ENCODE results near the gene CABS1.

CABS1 gene

GRCh38 chr4:70334681-70335080, at the start of gene CABS1:
Gene CABS1, plus strand, starts transcription at chr4:70334981. Its CDS starts 59 bp downstream, at chr4:70335040.
- DNase-seq (ENCODE audit: low spot score), result no peak

DNA sequence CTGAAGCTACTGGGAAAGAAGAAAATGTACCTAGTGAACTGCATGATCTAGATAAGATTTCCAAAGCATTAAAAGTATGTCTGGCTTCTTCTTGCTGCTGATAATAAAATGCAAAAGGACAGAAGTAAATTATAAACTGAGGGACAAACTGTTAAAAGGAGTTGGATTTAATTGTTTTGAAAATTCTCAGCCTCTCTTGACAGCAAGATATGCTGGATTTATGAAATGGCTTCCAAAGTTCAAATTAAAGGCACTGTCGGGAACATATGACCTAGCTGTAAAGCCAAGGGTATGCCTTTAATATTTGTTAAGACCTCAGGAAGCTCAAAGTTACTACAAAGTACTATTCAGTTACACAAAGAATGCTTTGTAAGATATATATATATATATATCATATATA, 46.1 kb upstream of the CABS1 start:
- DNase-seq (ENCODE audit: low spot score), result no peak

DNA sequence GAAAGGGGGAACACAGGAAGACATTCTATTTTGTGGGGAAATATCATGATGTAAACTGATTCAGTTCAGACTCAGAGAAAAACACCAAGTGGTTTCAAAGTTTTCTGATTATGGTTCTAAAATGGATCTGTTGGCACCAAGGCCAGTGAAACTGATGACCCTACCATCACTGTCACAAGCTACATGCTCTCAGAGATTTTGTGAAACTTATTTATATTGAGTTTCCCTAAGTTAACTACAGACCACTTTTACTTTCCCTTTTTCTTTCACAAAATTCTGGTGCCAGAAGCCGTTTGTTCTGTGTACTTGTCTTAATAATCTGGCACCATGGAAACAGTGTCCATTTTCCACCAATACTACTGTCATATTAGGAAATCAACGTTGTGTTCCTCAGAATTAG, 43.4 kb upstream of the CABS1 start:
- DNase-seq (ENCODE audit: low spot score), result no peak

GRCh38 chr4:70297576-70297975, 37.2 kb upstream of the CABS1 start:
- DNase-seq (ENCODE audit: low spot score), result no peak

GRCh38 chr4:70298051-70298450, 36.7 kb upstream of the CABS1 start:
- no peak for DNase-seq (ENCODE audit: low spot score)

DNA sequence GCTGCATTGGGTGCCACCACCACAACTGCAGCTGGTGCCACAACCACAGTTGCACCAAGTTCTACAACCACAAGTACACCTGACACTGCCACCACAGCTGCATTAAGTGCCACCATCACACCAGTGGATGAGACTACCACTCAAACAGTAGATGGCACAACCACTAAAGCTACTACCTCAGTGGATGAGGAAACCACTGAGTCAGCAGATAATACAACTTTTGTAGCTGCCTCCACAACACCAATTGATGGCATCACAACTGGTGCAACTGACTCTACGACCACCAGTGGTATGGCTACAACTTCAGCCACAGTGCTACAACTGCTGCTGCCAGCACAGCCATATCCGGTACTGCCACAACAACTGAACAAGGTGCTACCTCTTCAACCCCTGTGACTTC, 35.1 kb upstream of the CABS1 start:
- no peak for DNase-seq (ENCODE audit: low spot score)

DNA sequence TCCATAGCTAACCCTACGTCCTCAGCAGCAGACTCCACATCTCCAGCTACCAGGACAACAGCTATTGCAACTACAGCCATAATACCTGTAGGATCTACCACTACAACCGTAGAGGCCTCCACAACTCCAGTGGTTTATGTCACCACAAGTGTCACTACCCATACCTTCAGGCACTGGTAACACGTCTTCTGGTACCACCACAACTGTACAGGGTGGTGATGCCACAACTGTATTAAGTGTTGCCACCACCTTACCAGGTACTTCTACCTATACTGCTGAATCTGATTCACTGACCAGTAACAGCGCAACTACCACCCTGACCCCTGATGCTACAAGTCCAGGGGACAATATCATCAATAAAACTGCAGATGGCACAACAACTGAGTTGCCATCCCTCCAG, 34.6 kb upstream of the CABS1 start:
- no peak for DNase-seq (ENCODE audit: low spot score)

- no peak for DNase-seq (ENCODE audit: low spot score)
These were observed 31.7 kb upstream of the CABS1 start for GRCh38 chr4:70303090-70303489.

- no peak for DNase-seq (ENCODE audit: low spot score)
These were observed 29.2 kb upstream of the CABS1 start for GRCh38 chr4:70305601-70306000.

DNA sequence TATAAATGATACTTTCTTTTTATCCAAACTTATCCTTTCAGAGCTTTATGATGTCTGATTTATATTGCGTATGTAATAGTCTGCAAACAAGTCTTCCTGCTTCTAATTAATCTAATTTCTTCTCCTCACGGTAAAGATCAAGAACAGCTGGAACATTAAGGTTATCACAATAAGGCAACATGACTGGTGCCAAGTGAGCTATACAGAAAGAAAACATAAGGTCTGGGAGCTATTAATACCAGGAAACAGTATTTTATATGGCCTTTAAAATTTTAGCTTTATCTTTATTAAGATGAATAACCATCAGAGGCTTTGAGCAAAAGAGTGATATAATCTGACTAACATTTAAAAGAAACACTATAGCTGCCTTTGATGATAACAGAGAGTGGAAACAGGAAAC, 28.7 kb upstream of the CABS1 start:
- DNase-seq (ENCODE audit: low spot score), result no peak

DNA sequence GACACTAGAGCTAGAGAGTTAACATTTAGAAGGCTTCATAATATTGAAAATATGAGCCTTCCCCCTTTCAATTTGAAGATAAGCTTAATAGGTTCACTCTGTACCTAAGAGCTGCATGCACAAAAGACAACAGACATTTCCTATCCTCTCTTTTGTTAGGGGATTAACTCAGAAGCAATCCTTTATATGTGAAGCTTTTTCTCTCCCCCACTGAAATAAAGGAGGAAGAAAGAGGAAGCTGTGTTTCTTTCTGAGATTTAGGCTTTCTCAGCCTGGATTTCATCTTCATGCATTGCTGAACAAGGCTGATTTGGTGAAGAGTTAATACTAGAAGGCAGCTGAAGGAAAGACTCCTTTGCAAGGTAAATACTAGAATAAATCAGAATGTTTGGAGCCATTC, 21.0 kb upstream of the CABS1 start:
- no peak for DNase-seq (ENCODE audit: low spot score)

DNA sequence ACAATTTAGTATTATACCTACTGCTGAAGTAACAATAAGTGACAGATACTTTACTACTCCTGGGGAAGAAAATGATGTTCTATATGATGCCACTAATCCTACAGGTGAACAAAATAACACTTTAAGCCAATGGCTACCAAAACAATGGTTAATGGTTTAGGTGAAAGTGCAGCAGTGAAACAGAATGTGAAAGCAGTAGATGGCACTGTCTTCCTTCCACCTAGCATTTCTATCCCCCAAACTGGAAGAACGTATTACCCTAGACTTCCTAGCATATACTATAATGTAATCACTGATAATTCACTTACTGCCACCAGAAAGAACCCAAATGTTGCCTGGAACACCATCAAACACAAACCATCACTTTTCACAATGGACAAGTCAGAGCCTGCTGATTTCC, 18.9 kb upstream of the CABS1 start:
- DNase-seq (ENCODE audit: low spot score), result no peak

DNA sequence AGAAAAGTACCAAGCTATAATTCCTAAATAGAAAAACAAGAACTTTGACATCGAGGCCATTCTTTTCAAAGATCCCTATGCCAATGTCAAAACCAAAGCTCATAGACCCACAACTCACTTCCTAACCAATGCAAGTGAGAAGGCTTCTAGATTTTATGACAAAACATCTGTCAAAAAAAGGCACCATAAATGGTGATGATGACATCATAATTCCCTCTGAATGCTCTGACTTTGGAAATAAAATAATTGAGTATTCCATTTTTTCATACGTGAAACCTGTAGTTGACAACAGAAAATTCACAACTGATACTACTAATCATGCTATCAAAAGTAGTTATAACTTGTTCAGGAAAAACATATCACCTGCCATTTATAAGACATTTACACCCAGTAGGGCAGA, 8.7 kb upstream of the CABS1 start:
- DNase-seq (ENCODE audit: low spot score), result no peak

- DNase-seq (ENCODE audit: low spot score), result no peak
These were observed 1.3 kb downstream of the CABS1 start for GRCh38 chr4:70336043-70336442.

GRCh38 chr4:70337886-70338420, 3.2 kb downstream of the CABS1 start:
- no peak for DNase-seq (ENCODE audit: low spot score)

GRCh38 chr4:70356185-70356584, 21.4 kb downstream of the CABS1 start:
- DNase-seq (ENCODE audit: low spot score), result no peak

DNA sequence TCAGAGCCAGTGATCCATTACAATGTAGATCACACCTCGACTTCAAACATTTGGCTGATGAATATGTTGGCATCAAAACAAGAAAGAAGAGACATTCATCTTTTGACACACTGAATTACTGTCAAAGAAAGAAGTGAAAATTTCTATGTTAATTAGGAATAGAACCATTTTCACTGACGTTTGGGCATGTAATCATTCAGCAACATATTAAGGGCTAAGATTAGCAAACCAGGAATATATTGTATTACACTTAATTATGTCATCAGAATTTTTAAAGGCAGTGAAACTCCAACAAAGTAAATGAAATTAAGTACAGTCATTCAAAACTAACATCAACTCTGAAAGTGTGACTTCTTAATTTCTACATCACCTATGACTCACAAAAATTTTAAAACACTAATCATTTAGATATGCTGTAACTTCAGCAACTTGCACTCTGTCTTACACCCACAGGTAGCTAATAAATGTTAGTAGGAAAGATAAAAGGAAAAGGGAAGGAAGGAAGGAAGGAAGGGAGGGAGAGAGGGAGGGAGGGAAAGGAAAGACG, 24.4 kb downstream of the CABS1 start:
- no peak for DNase-seq (ENCODE audit: low spot score)

DNA sequence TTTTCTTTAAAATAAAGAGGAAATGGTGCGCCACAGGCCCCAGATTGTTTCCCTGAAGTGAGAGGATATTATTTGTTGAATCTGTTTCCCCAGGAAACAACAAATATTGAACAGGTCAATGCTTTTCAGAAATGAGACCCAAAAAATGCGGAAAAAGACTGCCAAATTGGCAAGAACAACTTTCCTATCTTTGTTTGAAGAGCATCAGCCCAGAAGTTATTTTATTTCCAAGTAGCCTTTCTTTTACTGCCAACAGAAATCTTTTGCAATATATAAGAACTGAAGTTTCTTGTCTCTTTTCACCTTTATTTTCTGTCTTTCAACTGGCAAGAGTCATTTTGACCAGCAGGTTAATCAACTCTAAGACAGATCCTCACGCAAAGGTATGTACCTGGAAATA, 25.7 kb downstream of the CABS1 start, which contains the start of gene SMR3A:
Gene SMR3A, plus strand, starts transcription at position 301 of the 400 bp plus-strand sequence. CDS start 1,356 bp downstream, outside the sequence.
- no peak for DNase-seq (ENCODE audit: low spot score)

DNA sequence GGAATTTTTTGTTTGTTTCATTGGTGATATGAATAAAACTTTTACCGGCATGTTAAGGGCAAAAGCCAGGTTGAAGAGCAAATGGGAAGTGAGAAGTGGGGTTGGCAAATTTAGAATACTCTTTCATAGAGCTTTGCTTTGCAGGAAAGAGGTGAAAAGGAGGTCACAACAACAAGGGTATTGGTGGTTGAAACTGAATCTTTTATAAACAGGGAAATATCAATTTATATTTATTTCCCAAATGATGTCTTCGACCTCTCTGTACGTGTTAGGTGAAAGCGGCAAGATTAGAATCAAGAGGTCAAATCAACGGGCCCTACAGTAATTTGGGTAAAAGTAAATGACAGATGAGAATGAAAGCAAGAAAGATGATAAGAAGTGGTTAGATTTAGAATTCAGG, 29.2 kb downstream of the CABS1 start:
- no peak for DNase-seq (ENCODE audit: low spot score)

DNA sequence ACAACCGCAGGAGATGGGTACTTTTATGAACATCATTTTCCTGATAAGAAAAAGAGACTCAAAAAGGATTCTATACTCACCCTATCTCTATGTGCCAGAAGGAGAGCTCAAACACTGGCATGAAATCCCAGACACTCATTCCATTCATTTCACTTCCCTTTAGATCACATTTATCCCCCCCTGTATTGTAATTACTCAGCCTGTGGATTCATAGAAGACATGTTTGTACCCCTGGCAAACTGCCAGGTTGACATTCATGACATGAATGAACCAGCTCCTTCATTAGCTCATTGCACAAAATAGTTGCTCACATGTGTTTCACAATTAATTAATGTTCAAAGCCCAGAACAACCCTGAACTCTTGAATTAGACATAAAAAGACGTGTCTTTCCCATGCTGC, 30.7 kb downstream of the CABS1 start:
- DNase-seq (ENCODE audit: low spot score), result no peak

- no peak for DNase-seq (ENCODE audit: low spot score)
These were observed 33.0 kb downstream of the CABS1 start for GRCh38 chr4:70367813-70368212.

GRCh38 chr4:70371987-70372386, 37.2 kb downstream of the CABS1 start:
- no peak for DNase-seq (ENCODE audit: low spot score)

GRCh38 chr4:70372760-70373159, 38.0 kb downstream of the CABS1 start:
- DNase-seq (ENCODE audit: low spot score), result no peak

DNA sequence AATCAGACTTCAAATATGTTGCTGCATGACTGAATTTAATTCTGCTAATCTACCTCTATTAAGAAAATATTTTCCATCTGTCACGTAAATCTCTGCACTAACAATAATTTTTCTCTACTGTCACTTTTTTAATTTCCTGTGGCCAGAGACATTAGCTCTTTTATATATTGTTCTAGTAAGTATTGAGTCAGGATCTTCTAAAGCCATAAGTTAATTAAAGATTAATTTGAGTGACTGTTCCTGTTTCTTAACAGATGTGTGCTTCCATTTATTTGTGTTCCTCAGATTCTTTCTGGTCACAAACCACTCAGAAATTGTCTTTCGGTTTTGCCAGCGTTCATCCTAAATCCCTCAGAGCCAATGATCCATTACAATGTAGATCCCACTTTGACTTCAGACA, 45.8 kb downstream of the CABS1 start:
- DNase-seq (ENCODE audit: low spot score), result no peak

All from CD4-positive, alpha-beta T cell treated with Interleukin-2 at 100 ng/mL for 4 hours (primary cell).